GM18873 (cell line): ENCODE results near the gene PTPRR.
A peak's percentile ranks its signal among the peaks of the same experiment; 100 is the strongest.

Source experiments
- ATAC-seq: cut with Tn5 transposase; IDR thresholded peaks from one replicate; pipeline ENCODE4 v1.9.1; 2021; ENCODE audit warnings: mild to moderate bottlenecking, moderate library complexity, moderate number of reproducible peaks; ENCODE audit not compliant: unreplicated experiment, low FRiP score

PTPRR gene

DNA sequence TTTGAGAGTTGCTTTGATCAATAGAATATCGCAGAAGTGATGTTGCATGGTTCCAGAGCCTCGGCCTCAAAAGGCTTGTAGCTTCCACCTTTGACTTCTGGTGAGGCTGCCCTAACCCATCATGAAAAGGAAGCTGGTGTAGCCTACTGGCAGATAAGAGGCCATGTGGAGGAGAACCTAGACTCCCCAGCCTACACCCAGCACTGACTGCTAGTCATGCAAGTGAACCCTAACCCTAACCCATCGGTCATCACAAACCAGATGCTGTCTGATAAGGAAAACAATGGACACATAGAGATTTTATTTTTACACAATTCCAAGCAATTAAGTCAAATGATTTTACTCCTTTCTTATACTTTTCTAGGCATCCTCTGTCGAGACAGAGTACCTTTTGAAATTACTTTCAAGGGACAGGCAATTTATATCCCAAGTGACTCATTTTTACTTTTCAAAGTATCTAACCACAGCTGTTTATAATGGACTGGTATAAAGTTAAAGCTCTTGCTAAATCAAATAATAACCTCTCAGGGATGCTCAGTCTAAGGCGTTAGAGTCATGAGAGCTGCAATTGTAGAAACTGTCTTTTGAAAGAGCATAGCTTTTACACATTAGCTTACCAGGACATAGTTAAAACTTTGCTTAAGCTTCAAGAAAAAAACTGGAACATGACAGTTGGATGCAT, 300.9 kb downstream of the PTPRR start:
- no peak for ATAC-seq

DNA sequence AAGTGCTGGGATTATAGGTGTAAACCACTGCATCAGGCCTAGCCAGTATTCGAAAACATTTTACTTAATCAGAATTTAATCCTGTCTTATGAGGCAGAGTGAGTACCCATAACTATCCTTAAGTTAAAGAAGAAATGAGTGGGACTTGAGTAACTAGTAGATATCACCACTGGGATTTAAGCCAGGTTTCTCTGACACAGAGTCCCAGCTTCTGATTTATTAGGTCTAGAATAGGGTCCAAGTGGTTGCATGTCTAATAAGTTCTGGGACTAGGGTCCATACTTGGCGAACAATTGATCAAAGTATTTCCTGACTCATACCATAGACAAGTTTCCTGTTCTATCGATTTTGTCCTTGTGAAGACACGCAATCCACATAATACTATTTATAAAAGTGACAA, 302.2 kb downstream of the PTPRR start:
- ATAC-seq, result no peak

DNA sequence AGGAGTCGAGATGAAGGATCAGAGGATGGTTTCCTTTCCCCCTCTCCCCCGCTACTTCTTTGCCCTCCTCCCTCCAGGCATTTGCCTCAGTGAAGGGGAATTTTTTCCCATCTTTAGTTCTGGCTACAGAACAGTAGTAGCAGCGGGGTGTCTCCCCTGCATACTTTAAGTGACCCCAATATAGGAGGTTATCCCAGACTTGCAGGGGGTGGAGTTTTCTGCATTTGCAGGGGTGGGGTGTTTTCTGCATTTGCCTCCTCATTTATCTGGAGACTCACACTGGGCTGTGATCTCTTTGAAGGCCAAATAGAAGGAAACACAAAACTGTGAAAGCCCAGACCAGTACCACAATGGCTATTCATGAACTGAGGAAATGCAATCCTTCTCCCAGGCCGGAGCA, 303.1 kb downstream of the PTPRR start:
- no peak for ATAC-seq

- ATAC-seq, result no peak
These were observed 305.2 kb downstream of the PTPRR start for GRCh38 chr12:70615174-70615866.

DNA sequence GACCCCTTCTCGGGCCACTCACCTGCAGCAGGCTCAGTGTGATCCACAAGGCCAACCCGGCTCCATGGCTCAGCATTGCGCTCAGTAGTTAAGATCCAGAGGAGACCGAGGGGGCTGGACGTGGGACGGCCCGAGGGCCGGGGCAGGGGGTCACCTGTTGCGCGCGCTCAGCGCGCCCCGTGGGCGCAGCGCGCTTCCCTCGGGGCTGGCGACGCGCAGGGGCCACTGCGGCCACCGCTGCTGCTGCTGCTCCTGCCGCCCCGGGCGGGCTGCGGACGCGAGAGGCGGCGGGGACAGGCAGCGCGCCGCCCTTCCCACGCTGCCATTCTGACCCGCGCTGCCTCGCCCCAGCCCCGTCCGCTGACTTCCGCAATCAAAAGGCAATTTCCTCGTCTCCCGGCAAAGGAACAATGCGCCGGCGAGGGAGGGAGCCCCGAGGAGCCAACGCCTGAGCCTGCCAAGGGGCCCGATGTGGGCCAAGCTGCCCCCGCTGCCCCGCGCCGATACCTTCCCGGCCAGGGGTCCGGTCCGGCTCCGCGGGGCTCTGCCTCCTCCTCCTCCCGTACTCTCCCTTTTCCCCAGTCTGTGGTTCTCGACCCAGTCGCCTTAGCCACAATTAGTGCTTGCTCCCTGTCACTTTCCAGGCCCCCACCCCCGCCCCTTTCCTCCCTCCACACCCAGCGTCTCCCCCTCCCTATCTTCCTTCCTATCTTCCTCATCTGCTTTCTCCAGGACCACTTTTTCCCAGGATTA, 310.6 kb downstream of the PTPRR start:
- ATAC-seq, result no peak

DNA sequence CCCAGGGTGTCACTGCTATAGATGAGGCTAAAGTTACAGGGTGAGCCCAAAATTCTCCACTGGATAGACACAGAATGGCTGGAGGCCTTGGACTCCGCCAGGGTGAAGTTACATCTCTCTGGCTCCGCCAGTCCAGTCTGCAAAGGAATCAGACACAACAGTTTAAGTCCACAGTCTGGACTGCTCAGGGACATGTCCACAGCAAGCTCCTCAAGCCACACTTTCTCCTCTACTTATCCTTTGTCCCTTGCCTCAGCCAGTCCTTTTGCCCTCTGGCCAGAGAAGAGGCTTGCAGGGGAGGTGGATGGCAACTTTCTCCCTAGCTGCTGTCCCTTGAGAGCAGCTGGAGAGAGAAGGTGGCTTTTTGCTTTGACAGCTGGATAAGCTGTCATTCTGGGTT, 311.3 kb downstream of the PTPRR start:
- no peak for ATAC-seq

DNA sequence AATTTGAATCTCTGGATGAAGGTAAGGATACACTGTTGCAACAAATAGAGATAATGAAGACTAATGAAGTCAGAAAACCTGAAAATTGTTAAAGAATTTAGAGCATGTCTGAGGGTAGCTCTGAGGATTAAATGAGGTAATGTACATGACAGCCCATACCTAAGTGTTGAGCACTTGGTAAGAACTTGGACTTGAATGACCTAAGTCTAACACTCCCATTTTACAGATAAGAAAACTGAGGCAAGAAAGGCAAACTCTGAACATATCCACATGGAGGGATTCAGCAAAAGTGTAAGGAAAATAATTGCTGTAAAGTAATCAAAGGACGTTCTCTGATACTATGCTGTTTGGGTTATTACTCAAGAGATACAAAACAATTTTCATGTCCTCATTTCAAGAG, 312.4 kb downstream of the PTPRR start:
- no peak for ATAC-seq

DNA sequence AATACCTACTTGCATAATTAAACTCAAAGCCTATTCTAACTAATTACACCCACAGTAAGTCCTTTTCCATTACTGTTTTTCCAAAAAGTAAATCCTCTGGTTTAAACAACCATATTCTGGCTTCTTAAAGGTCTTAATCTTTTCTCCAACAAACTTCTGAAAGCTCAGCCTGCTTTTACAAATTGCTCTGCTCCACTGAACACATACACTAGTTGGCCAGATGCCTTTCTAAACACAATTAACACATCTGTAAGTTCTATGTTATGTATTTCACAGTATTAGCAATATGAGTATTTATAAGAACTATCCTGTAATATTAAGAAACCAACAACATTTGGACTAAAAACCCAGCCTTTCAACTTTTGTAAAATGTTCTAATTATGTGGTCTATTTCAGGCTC, 313.4 kb downstream of the PTPRR start:
- no peak for ATAC-seq

GRCh38 chr12:70605976-70606375, 314.6 kb downstream of the PTPRR start:
- no peak for ATAC-seq

DNA sequence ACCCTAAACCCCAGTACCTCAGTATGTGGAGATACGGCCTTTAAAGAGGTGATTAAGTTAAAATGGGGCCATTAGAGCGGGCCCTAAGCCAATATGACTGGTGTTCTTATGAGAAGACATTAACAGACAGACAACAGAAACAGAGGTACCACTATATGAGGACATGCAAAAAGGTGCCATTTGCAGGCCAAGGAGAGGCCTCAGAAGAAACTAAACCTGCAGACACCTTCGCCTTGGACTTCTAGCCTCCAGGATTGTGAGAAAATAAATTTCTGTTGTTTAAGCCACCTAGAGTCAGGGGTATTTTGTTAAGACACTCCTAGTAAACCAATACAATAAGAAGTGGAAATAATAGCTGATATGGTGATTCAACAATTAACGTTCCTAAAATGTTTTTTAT, 315.9 kb downstream of the PTPRR start:
- ATAC-seq, result no peak

GRCh38 chr12:70603044-70603443, 317.5 kb downstream of the PTPRR start:
- ATAC-seq, result no peak

GRCh38 chr12:70598467-70599193, 321.9 kb downstream of the PTPRR start:
- ATAC-seq, result no peak

DNA sequence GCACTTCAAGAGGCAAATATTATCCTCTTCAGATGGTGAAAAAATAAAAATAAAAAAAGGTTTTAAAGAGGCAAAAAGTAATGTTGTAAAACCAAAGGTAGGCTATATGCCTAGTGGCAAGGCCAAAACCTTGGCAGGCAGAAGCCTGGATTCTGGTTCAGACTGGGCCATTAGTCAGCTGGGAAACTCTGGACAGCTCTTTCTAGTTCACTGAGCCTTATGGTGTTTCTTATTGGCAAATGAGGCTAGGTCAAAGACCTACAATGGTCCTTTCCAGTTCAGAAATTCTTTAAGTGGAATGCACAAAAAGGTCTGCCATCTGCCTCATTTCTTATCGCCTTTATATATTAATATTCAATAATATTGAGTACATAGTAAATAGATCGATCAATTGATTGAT, 327.9 kb downstream of the PTPRR start:
- no peak for ATAC-seq

GRCh38 chr12:70590549-70591226, 329.9 kb downstream of the PTPRR start:
- ATAC-seq, result no peak

DNA sequence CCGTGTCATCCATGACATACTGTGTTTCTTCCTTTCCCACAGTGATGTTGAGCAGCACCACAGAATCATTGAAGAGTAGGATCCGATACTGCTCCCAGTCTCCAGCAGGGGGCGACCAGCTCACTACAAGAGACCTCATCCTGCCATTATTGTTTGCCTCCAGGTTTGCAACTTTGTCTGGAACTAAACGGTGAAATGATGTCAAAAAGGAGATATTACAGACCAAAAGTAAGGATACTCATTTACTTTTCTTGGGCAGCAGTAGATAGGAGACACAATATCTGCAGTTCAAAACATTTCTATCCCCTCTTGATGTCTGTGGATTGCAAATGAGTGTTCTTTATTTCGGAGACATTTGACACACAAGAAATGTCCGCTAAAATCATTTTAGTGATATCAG, 330.5 kb downstream of the PTPRR start:
- ATAC-seq, result peak; percentile 67
